Measurements from ENCODE around the gene ITPR2. TPM values are rescaled to one million over a fixed set of nuclear protein-coding genes. Genes with fewer than 3 reads are reported as not detected.

Gene ITPR2
- total RNA-seq, 2 experiments from 2014 or later = 25.6 to 44.7 TPM

DNA sequence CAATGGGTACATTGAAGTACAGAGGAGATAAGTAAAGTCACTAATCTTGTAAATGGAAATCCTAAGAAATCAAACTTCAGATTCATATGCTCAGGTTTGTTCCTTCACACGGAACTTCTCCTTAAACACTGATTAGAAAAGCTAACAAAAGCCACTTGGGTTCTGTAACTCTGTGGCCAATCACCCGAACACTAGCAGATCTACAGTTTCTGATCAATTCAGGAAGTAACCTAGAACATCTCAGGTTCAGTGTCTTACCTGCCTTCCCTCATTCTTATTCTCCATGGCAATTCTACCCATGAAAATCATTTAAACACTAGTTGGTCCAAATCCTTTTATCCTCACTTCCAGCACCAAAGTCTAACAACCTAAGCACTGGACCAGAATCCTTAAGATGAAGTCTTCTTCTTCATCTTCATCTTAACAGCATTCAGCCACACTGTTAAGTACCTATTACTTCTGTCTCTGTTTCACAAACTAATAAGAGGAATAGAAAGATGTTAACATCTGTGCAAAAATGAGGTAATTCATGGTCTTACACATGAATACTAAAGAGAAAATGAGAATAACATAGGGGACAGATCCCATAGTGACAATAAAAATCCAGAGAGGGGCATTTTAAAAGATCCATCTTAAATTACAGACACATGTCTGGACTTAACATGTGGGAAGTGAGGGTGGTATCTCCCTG lies 453.1 kb downstream of the ITPR2 start:
- H3K4me3 ChIP-seq (ENCODE audit: low read depth, low read length, poor library complexity, severe bottlenecking) = no peak overlapping the region
- TF ChIP-seq, protein P1, sequence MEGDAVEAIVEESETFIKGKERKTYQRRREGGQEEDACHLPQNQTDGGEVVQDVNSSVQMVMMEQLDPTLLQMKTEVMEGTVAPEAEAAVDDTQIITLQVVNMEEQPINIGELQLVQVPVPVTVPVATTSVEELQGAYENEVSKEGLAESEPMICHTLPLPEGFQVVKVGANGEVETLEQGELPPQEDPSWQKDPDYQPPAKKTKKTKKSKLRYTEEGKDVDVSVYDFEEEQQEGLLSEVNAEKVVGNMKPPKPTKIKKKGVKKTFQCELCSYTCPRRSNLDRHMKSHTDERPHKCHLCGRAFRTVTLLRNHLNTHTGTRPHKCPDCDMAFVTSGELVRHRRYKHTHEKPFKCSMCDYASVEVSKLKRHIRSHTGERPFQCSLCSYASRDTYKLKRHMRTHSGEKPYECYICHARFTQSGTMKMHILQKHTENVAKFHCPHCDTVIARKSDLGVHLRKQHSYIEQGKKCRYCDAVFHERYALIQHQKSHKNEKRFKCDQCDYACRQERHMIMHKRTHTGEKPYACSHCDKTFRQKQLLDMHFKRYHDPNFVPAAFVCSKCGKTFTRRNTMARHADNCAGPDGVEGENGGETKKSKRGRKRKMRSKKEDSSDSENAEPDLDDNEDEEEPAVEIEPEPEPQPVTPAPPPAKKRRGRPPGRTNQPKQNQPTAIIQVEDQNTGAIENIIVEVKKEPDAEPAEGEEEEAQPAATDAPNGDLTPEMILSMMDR (conservative IDR thresholded peaks at IDR 0.05; ENCODE audit: low read length) = no peak
- TF ChIP-seq EZH2phosphoT487 (IDR thresholded peaks at IDR 0.05; ENCODE audit: borderline replicate concordance, low read depth, low read length) = no peak
- CTCF ChIA-PET (ENCODE audit: unreplicated experiment) = no interaction called here
- no peaks in the 10 kb centered on the region for H3K9me3 ChIP-seq (ENCODE audit: low read length)
- POLR2A ChIA-PET = no interaction called here
- H3K9me2 ChIP-seq (ENCODE audit: insufficient read depth, low read length) = no peaks in the 10 kb centered on the region
- no peak for DNase-seq (ENCODE audit: low spot score)
- H4K20me1 ChIP-seq (ENCODE audit: insufficient read depth, low read length) = no peaks in the 10 kb centered on the region
- BruUV-seq (replicated peaks) = no TSS peak
- H3K27ac ChIP-seq (ENCODE audit: low read depth, low read length, poor library complexity, severe bottlenecking) = no peak overlapping the region
- intact Hi-C loops (cut with micrococcal nuclease; ENCODE audit: unreplicated experiment) = no loop called here
- no peak overlapping the region for H3K4me2 ChIP-seq (ENCODE audit: low read length)
- no peaks in the 10 kb centered on the region for H3K4me1 ChIP-seq (ENCODE audit: insufficient read depth, low read length, poor library complexity, severe bottlenecking)
- no peaks in the 10 kb centered on the region for H3K36me3 ChIP-seq (ENCODE audit: insufficient read depth, low read length)
- no peak overlapping the region for H2AFZ ChIP-seq (ENCODE audit: low read length)
- no peaks in the 10 kb centered on the region for H3K79me2 ChIP-seq (ENCODE audit: insufficient read depth, low read depth, low read length)

DNA sequence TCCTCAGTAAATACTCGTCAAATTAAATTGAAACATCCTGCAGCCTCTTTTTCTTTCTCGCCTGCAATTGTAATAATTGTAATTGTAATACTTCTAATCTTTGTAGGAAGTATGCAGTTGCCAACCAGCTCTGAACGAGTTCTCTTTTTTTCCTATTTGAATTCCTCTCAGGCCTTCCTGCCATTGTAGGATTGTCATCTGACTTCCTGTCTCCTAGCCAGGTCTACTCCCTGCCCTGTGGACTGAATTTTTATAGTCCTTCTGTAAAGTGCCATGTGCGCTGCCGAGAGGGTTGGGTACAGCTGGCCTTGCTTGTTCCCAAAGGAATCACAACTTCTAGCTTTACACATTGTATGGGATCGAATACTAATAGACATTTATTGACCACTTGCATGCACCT lies 454.3 kb downstream of the ITPR2 start:
- Histone ChIP-seq H3K9me3 (ENCODE audit: low read length) (no peaks in the 10 kb centered on the region), H3K4me3 (ENCODE audit: low read depth, low read length, poor library complexity, severe bottlenecking) (no peak overlapping the region), H4K20me1 (ENCODE audit: insufficient read depth, low read length) (no peaks in the 10 kb centered on the region), H3K4me2 (ENCODE audit: low read length) (no peak overlapping the region), H3K9me2 (ENCODE audit: insufficient read depth, low read length) (no peaks in the 10 kb centered on the region), H3K36me3 (ENCODE audit: insufficient read depth, low read length) (no peaks in the 10 kb centered on the region), H2AFZ (ENCODE audit: low read length) (no peak overlapping the region), H3K27ac (ENCODE audit: low read depth, low read length, poor library complexity, severe bottlenecking) (no peak overlapping the region), H3K4me1 (ENCODE audit: insufficient read depth, low read length, poor library complexity, severe bottlenecking) (no peaks in the 10 kb centered on the region), H3K79me2 (ENCODE audit: insufficient read depth, low read depth, low read length) (no peaks in the 10 kb centered on the region)
- ChIA-PET POLR2A (no interaction called here), CTCF (ENCODE audit: unreplicated experiment) (no interaction called here)
- intact Hi-C loops (cut with micrococcal nuclease; ENCODE audit: unreplicated experiment) = no loop called here
- no peak for TF ChIP-seq EZH2phosphoT487 (IDR thresholded peaks at IDR 0.05; ENCODE audit: borderline replicate concordance, low read depth, low read length)
- TF ChIP-seq, protein P1 (conservative IDR thresholded peaks at IDR 0.05; ENCODE audit: low read length) = no peak
- no peak for DNase-seq (ENCODE audit: low spot score)
- no TSS peak for BruUV-seq (replicated peaks)

DNA sequence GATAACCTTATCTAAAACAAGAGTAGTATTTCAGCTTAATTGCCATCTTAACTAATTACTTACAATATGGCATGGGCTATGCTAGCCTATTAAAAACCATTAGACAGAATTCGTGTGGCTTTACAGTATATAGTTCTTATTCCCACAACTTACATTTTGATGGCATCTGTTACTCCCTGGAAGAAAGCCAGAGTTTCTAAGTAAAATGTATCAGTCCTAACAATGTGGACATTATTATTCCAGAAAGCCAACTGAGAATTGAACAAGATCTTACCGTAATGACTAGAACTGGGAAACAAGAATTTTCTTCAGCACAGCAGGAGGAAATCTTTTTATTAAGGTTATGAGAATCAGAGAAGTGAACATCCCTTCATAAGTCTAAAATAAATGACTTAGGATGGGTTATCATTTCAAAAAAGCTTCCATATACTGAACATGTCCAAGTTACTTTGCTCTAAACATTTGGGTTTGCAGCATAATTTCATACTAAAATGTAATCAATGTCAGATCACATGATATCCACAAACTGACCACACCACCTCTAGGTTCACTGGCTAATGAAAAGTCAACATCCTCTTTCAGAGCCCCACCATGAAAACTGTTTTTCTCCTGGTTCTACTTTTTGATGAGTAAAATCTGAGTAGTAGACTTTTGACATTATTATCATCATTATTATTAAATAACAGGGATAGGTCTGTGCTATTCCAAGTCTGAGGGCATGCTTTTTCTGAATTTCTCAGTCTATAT lies 457.9 kb downstream of the ITPR2 start:
- no TSS peak for BruUV-seq (replicated peaks)

More for the DNA sequence above, 457.9 kb downstream of the ITPR2 start:
- Histone ChIP-seq H3K4me1 (ENCODE audit: insufficient read depth, low read length, poor library complexity, severe bottlenecking) (no peaks in the 10 kb centered on the region), H3K4me2 (ENCODE audit: low read length) (no peak overlapping the region), H3K36me3 (ENCODE audit: insufficient read depth, low read length) (no peaks in the 10 kb centered on the region), H3K27ac (ENCODE audit: low read depth, low read length, poor library complexity, severe bottlenecking) (no peak overlapping the region), H3K9me3 (ENCODE audit: low read length) (no peaks in the 10 kb centered on the region), H2AFZ (ENCODE audit: low read length) (no peak overlapping the region), H3K9me2 (ENCODE audit: insufficient read depth, low read length) (no peaks in the 10 kb centered on the region), H3K4me3 (ENCODE audit: low read depth, low read length, poor library complexity, severe bottlenecking) (no peak overlapping the region), H3K79me2 (ENCODE audit: insufficient read depth, low read depth, low read length) (no peaks in the 10 kb centered on the region), H4K20me1 (ENCODE audit: insufficient read depth, low read length) (no peaks in the 10 kb centered on the region)
- no peak for TF ChIP-seq EZH2phosphoT487 (IDR thresholded peaks at IDR 0.05; ENCODE audit: borderline replicate concordance, low read depth, low read length)
- TF ChIP-seq, protein P1 (conservative IDR thresholded peaks at IDR 0.05; ENCODE audit: low read length) = no peak
- DNase-seq (ENCODE audit: low spot score) = no peak
- ChIA-PET CTCF (ENCODE audit: unreplicated experiment) (no interaction called here), POLR2A (interaction anchor here (0.7 kb wide), 1 partner anchor 62 kb away, joined by 3 read pairs; no protein-coding TSS in a partner anchor)
- intact Hi-C loops (cut with micrococcal nuclease; ENCODE audit: unreplicated experiment) = no loop called here
